Measurements from ENCODE around the gene NEDD4L.

The NEDD4L gene

DNA sequence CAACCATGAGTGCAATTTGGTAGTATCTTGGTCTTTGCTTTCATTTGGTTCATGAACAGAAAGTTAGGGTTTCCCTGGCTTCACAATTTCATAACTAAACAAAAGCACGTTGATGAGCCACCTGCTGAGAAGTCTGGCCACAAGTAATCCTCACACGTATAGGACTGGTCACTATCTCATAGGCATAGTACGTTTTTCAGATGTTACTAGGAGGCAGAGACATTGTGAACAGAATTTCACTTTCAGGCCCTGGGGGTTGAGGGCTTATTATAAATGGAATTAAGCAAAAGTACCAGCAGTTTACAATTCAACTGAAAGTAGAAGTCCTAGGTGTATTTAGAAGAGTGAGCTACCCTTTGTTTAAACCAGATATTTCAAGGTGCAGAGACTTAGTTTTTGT lies 307.8 kb downstream of the NEDD4L start:
- H3K36me3 ChIP-seq (ENCODE audit: control insufficient read depth, insufficient read depth, low read length): peaks cover 5% of the 10 kb centered on the region
- no peak overlapping the region for H3K9ac ChIP-seq (ENCODE audit: low read length)
- no peaks in the 10 kb centered on the region for H3K4me1 ChIP-seq (ENCODE audit: control insufficient read depth, insufficient read depth, low read length)
- no peaks in the 10 kb centered on the region for H3K9me3 ChIP-seq (ENCODE audit: control insufficient read depth, low read length)
- no peak overlapping the region for H3K4me3 ChIP-seq (ENCODE audit: low read length)
- no peaks in the 10 kb centered on the region for H3K27me3 ChIP-seq (ENCODE audit: control insufficient read depth, insufficient read depth, low read length)

GRCh38 chr18:58353581-58353980 lies 309.6 kb downstream of the NEDD4L start:
- Histone ChIP-seq H3K36me3 (ENCODE audit: control insufficient read depth, insufficient read depth, low read length) (peaks cover 5% of the 10 kb centered on the region), H3K9me3 (ENCODE audit: control insufficient read depth, low read length) (no peaks in the 10 kb centered on the region), H3K4me1 (ENCODE audit: control insufficient read depth, insufficient read depth, low read length) (no peaks in the 10 kb centered on the region), H3K9ac (ENCODE audit: low read length) (no peak overlapping the region), H3K4me3 (ENCODE audit: low read length) (no peak overlapping the region), H3K27me3 (ENCODE audit: control insufficient read depth, insufficient read depth, low read length) (no peaks in the 10 kb centered on the region)

DNA sequence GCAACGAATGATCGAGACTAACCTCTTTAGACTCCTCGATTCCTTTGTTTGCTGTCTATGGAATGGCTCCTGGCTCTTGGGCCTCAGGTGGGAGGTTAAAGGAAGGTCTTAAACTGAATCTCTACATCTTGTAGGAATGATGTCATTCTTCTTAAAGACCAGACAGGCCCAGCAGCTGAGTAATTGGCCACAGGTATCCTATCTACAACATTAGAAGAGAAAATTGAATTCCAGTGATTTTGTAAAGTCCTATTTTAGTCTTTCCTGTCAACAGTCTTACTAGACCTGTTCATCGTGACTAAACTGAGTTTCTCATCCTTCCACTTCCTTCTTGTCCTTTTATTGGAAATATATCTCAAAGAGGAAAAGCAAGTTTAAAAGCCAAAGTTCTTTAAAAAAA lies 310.0 kb downstream of the NEDD4L start:
- Histone ChIP-seq H3K9me3 (ENCODE audit: control insufficient read depth, low read length) (no peaks in the 10 kb centered on the region), H3K36me3 (ENCODE audit: control insufficient read depth, insufficient read depth, low read length) (peaks cover 5% of the 10 kb centered on the region), H3K4me1 (ENCODE audit: control insufficient read depth, insufficient read depth, low read length) (no peaks in the 10 kb centered on the region), H3K4me3 (ENCODE audit: low read length) (no peak overlapping the region), H3K27me3 (ENCODE audit: control insufficient read depth, insufficient read depth, low read length) (no peaks in the 10 kb centered on the region), H3K9ac (ENCODE audit: low read length) (no peak overlapping the region)

GRCh38 chr18:58354791-58355190 lies 310.8 kb downstream of the NEDD4L start:
- Histone ChIP-seq H3K4me1 (ENCODE audit: control insufficient read depth, insufficient read depth, low read length) (no peaks in the 10 kb centered on the region), H3K4me3 (ENCODE audit: low read length) (no peak overlapping the region), H3K36me3 (ENCODE audit: control insufficient read depth, insufficient read depth, low read length) (peaks cover 5% of the 10 kb centered on the region), H3K9me3 (ENCODE audit: control insufficient read depth, low read length) (no peaks in the 10 kb centered on the region), H3K27me3 (ENCODE audit: control insufficient read depth, insufficient read depth, low read length) (no peaks in the 10 kb centered on the region), H3K9ac (ENCODE audit: low read length) (no peak overlapping the region)

DNA sequence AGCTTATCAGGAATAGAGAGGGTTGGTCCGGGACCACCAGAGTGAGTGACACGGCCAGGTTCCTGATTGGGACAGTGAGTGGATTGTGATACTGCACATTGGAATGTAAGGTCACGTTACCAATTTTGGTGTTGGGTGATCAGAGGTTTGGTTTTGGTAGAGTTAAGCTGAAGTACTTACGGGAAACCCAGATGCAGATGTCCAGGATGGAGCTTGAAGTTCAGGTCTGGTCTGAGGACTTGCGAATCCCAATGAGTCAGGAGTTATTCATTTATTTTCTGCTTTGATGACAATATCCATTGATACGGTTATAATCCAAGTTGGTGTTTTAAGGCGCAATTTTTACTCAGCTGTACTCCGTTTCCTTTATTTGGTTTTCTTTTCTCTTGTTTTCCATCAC lies 311.2 kb downstream of the NEDD4L start:
- Histone ChIP-seq H3K9me3 (ENCODE audit: control insufficient read depth, low read length) (no peaks in the 10 kb centered on the region), H3K4me3 (ENCODE audit: low read length) (no peak overlapping the region), H3K4me1 (ENCODE audit: control insufficient read depth, insufficient read depth, low read length) (no peaks in the 10 kb centered on the region), H3K9ac (ENCODE audit: low read length) (no peak overlapping the region), H3K36me3 (ENCODE audit: control insufficient read depth, insufficient read depth, low read length) (peaks cover 5% of the 10 kb centered on the region), H3K27me3 (ENCODE audit: control insufficient read depth, insufficient read depth, low read length) (no peaks in the 10 kb centered on the region)

- Histone ChIP-seq H3K4me1 (ENCODE audit: control insufficient read depth, insufficient read depth, low read length) (no peaks in the 10 kb centered on the region), H3K4me3 (ENCODE audit: low read length) (no peak overlapping the region), H3K36me3 (ENCODE audit: control insufficient read depth, insufficient read depth, low read length) (no peaks in the 10 kb centered on the region), H3K9me3 (ENCODE audit: control insufficient read depth, low read length) (no peaks in the 10 kb centered on the region), H3K27me3 (ENCODE audit: control insufficient read depth, insufficient read depth, low read length) (no peaks in the 10 kb centered on the region), H3K9ac (ENCODE audit: low read length) (no peak overlapping the region)
These were observed 315.2 kb downstream of the NEDD4L start for GRCh38 chr18:58359218-58359617.

DNA sequence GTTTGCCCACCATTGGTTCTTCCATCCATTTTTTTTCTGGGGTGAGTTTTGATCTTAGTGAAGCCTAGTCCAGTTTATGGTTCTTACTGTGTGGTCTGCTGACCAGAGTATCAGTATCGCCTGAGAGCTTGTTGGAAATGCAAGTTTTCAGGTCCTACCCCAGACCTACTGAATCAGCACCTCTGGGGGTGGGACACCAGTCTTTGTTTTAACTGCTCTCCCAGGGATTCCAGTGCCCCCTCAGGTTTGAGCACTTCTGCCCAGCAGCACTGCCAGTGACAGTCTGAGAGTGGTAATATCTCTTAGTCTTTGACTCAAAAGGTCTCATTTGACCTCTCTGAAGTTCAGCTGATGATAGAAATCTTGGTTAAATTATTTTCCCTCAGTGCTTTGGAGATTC lies 315.6 kb downstream of the NEDD4L start:
- Histone ChIP-seq H3K27me3 (ENCODE audit: control insufficient read depth, insufficient read depth, low read length) (no peaks in the 10 kb centered on the region), H3K9ac (ENCODE audit: low read length) (no peak overlapping the region), H3K4me1 (ENCODE audit: control insufficient read depth, insufficient read depth, low read length) (no peaks in the 10 kb centered on the region), H3K36me3 (ENCODE audit: control insufficient read depth, insufficient read depth, low read length) (no peaks in the 10 kb centered on the region), H3K9me3 (ENCODE audit: control insufficient read depth, low read length) (no peaks in the 10 kb centered on the region), H3K4me3 (ENCODE audit: low read length) (no peak overlapping the region)

GRCh38 chr18:58360324-58360723 lies 316.3 kb downstream of the NEDD4L start:
- Histone ChIP-seq H3K9ac (ENCODE audit: low read length) (no peak overlapping the region), H3K9me3 (ENCODE audit: control insufficient read depth, low read length) (no peaks in the 10 kb centered on the region), H3K27me3 (ENCODE audit: control insufficient read depth, insufficient read depth, low read length) (no peaks in the 10 kb centered on the region), H3K36me3 (ENCODE audit: control insufficient read depth, insufficient read depth, low read length) (no peaks in the 10 kb centered on the region), H3K4me1 (ENCODE audit: control insufficient read depth, insufficient read depth, low read length) (no peaks in the 10 kb centered on the region), H3K4me3 (ENCODE audit: low read length) (no peak overlapping the region)

DNA sequence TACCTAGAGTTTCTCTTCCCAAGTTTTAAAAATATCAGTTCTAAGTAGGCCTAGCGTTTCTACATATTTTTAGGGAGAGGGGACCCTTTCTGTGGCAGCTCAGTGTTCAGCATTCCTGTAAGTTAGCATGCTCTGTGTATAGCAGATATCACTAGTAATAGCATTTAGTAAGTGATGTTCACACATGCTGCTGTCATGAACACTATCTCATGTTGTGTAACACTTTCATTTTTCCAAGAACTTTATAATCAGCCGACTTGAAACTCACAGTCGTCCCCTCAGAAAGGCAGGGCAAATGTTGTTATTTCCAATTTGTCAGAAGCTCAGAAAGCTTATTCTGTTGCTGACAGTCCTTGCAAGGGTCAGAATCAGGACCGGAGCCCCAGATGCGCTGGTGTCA lies 317.2 kb downstream of the NEDD4L start:
- no peaks in the 10 kb centered on the region for H3K36me3 ChIP-seq (ENCODE audit: control insufficient read depth, insufficient read depth, low read length)
- H3K4me3 ChIP-seq (ENCODE audit: low read length): no peak overlapping the region
- H3K4me1 ChIP-seq (ENCODE audit: control insufficient read depth, insufficient read depth, low read length): no peaks in the 10 kb centered on the region
- no peaks in the 10 kb centered on the region for H3K27me3 ChIP-seq (ENCODE audit: control insufficient read depth, insufficient read depth, low read length)
- no peaks in the 10 kb centered on the region for H3K9me3 ChIP-seq (ENCODE audit: control insufficient read depth, low read length)
- H3K9ac ChIP-seq (ENCODE audit: low read length): no peak overlapping the region

DNA sequence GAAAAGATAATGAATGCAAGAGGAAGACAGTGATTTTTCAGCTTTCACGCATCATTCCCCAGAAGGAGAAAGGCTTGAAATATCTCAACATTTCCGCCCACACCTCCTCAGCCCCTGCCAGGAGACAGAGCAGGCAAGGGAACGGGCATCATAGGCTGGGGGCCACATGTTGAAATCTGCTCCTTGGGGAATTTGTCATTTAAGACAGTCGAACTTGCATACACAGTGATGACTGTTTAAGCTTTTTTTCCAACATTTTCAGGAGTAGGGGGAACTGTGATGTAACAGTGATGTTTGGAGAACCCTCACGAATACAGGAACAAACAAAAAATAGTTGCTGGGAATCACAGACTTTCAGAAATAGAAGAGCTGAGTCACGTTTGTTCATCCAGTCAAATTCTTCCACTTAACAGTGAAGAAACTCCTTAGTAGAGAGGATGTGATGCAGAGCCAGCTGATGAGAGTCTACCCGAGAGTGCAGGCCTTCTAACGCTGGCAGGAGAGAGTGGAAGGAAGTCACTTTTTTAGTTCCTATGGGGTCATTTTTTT lies 318.1 kb downstream of the NEDD4L start:
- Histone ChIP-seq H3K4me3 (ENCODE audit: low read length) (no peak overlapping the region), H3K9ac (ENCODE audit: low read length) (no peak overlapping the region), H3K4me1 (ENCODE audit: control insufficient read depth, insufficient read depth, low read length) (no peaks in the 10 kb centered on the region), H3K36me3 (ENCODE audit: control insufficient read depth, insufficient read depth, low read length) (no peaks in the 10 kb centered on the region), H3K9me3 (ENCODE audit: control insufficient read depth, low read length) (no peaks in the 10 kb centered on the region), H3K27me3 (ENCODE audit: control insufficient read depth, insufficient read depth, low read length) (no peaks in the 10 kb centered on the region)

DNA sequence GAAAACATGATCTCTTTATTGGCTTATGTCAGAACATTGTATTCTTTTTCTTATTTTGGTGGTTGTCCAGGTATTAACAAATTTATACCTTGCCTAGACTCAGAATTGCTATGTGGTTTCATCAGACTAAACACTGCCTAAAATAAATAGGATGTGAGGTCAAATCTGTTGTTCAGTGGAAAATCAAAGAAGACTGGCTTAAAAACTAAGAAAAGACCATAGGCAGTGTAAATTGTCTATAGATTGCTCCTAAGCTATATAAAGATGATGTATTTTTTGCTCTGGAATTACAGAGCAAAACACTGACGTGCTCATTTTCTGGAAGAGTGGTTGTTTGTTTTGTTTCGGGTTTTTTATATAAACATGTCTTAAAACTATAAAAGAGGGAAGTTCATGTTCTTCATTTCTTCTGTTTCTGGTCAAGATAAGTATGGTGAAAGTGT lies 318.8 kb downstream of the NEDD4L start:
- Histone ChIP-seq H3K9ac (ENCODE audit: low read length) (no peak overlapping the region), H3K4me3 (ENCODE audit: low read length) (no peak overlapping the region), H3K27me3 (ENCODE audit: control insufficient read depth, insufficient read depth, low read length) (no peaks in the 10 kb centered on the region), H3K9me3 (ENCODE audit: control insufficient read depth, low read length) (no peaks in the 10 kb centered on the region), H3K36me3 (ENCODE audit: control insufficient read depth, insufficient read depth, low read length) (no peaks in the 10 kb centered on the region), H3K4me1 (ENCODE audit: control insufficient read depth, insufficient read depth, low read length) (no peaks in the 10 kb centered on the region)

DNA sequence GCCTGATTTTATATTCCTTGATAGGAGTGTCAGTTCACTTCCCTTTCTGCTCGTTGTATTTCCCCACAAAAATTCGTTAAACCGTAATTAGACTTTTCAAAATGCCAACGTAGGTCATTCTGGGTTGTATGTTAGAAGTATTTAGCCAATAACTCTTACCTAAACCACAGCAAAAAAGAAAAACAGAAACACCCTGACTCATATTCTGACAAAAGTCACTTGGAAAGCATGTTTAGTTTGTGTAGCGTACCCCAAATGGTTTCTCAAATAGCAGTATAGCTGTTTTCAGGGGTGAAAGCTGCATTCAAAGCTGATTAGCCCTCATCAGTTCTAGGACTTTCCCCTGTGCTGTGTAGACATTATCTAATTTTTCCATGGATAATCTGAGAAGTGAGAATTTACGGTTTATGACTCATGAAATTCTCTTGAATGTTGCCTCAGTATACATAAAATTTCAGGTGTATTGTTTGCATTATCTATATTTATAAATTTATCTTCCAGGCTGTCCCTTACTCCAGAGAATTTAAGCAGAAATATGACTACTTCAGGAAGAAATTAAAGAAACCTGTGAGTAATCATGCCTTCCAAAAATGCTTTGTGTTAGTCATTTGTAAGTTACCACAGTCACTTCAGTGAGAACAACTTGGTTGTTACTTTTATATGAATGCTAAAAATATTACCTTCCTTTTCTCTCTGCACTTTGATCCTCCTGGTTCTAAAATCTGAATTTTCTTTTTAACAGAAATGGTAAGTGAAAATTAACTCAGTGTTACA lies 319.9 kb downstream of the NEDD4L start:
- H3K36me3 ChIP-seq (ENCODE audit: control insufficient read depth, insufficient read depth, low read length): no peaks in the 10 kb centered on the region
- H3K4me3 ChIP-seq (ENCODE audit: low read length): no peak overlapping the region
- H3K9me3 ChIP-seq (ENCODE audit: control insufficient read depth, low read length): no peaks in the 10 kb centered on the region
- H3K27me3 ChIP-seq (ENCODE audit: control insufficient read depth, insufficient read depth, low read length): no peaks in the 10 kb centered on the region
- no peak overlapping the region for H3K9ac ChIP-seq (ENCODE audit: low read length)
- H3K4me1 ChIP-seq (ENCODE audit: control insufficient read depth, insufficient read depth, low read length): no peaks in the 10 kb centered on the region
